ENCODE measurements around the gene SUPV3L1. TPM values are rescaled to one million over a fixed set of nuclear protein-coding genes. Genes with fewer than 3 reads are reported as not detected.
"Not testable (repeated sequence)": the region's sequence is repeated elsewhere in the genome, so short reads cannot be mapped to it uniquely, and the experiment has no call there.

The SUPV3L1 gene
- total RNA-seq: 36.8 TPM
- long read RNA-seq, transcript SUPV3L1-203 (6 exons, 2,392 nt): minor isoform, 11 of 126 reads
- long read RNA-seq, transcript SUPV3L1-201 (15 exons, 2,484 nt): major isoform, 91 of 126 reads
- long read RNA-seq, partial matches to known transcripts: 5 of 126 reads
- long read RNA-seq, other reads (novel, unspliced or antisense): 19 of 126 reads

DNA sequence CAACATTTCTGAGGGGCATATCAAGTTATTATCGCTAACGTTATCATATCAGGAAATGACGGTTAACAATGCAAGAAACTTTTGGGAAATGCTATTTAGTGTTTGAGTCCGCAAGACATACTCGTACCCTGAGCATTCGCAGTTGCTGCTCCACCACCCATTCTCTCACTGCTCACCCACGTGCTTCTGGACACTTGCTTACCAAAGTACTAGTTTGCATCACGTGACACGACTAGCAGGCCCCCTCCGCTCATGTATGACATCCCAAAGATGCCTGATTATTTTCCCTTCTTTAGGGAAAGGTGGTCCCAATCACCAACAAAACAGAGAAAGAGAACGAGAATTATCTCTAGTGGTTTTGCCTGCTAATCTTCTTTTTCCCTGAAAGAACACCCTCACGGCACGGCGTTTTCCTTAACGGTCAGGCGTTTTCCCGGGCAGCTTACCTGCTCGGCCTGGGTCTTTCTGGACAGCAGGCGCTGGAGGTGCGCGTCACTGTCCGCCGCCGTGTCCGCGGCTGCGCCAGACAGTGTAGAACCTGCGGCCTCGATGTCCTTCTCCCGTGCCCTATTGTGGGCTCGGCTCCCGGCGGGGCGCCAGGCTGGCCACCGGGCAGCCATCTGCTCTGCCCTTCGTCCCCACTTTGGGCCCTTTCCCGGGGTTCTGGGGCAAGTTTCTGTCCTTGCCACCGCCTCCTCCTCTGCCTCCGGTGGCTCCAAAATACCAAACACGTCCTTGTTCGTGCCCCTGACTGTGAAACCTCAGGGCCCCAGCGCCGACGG is at the start of gene SUPV3L1:
Gene SUPV3L1, plus strand, starts transcription at position 492 of the 782 bp plus-strand sequence. Its CDS starts 58 bp downstream, at position 550.
- DNase-seq: peak; percentile 89
- H3K9me3 ChIP-seq (replicated peaks): no peaks in the 10 kb centered on the region
- peak within 1 kb of the TSS; percentile 97 for H3K27ac ChIP-seq (replicated peaks)
- TF ChIP-seq CTCF (IDR thresholded peaks at IDR 0.05; ENCODE audit: borderline replicate concordance): no peak
- H3K27me3 ChIP-seq (ENCODE audit: low read depth): no peaks in the 10 kb centered on the region
- H3K4me1 ChIP-seq: peaks cover 45% of the 10 kb centered on the region
- intact Hi-C loops (cut with micrococcal nuclease): no loop called here
- peaks cover 7% of the 10 kb centered on the region for H3K36me3 ChIP-seq
- peak within 1 kb of the TSS; percentile 85 for H3K4me3 ChIP-seq

DNA sequence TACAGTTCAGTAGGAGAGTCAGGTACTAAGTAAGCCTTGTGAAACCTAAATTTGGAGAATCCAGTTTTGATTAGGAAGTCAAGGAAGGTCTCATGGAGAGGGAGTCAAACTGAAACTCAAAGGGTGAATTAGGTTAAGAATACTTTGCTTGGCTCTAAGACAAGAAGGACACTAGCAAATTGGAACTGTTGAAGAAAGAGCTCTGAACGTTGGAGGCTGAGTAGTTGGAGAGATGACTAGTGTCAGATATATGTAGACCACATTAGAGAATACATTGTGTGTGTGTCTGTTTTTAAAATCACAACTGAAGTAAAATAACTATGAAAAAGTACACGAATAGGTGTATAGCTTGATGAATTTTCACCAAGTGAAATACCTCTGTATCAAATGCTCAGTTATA is 49.8 kb upstream of the SUPV3L1 start:
- DNase-seq: no peak
- Histone ChIP-seq H3K36me3 (peaks cover 22% of the 10 kb centered on the region), H3K27me3 (ENCODE audit: low read depth) (no peaks in the 10 kb centered on the region), H3K9me3 (replicated peaks) (no peaks in the 10 kb centered on the region), H3K4me1 (peaks cover 43% of the 10 kb centered on the region), H3K27ac (replicated peaks) (no peak overlapping the region), H3K4me3 (no peak overlapping the region)
- intact Hi-C loops (cut with micrococcal nuclease): no loop called here
- no peak for TF ChIP-seq CTCF (IDR thresholded peaks at IDR 0.05; ENCODE audit: borderline replicate concordance)

GRCh38 chr10:69139961-69140360 is 40.1 kb upstream of the SUPV3L1 start:
- Histone ChIP-seq H3K9me3 (replicated peaks) (no peaks in the 10 kb centered on the region), H3K4me1 (no peaks in the 10 kb centered on the region), H3K4me3 (no peak overlapping the region), H3K27ac (replicated peaks) (no peak overlapping the region), H3K36me3 (peaks cover 34% of the 10 kb centered on the region), H3K27me3 (ENCODE audit: low read depth) (no peaks in the 10 kb centered on the region)
- TF ChIP-seq CTCF (IDR thresholded peaks at IDR 0.05; ENCODE audit: borderline replicate concordance): no peak
- intact Hi-C loops (cut with micrococcal nuclease): no loop called here
- no peak for DNase-seq

GRCh38 chr10:69141304-69141703 is 38.7 kb upstream of the SUPV3L1 start:
- Histone ChIP-seq H3K9me3 (replicated peaks) (no peaks in the 10 kb centered on the region), H3K27me3 (ENCODE audit: low read depth) (no peaks in the 10 kb centered on the region), H3K27ac (replicated peaks) (no peak overlapping the region), H3K4me1 (no peaks in the 10 kb centered on the region), H3K4me3 (no peak overlapping the region), H3K36me3 (peaks cover 25% of the 10 kb centered on the region)
- intact Hi-C loops (cut with micrococcal nuclease): no loop called here
- no peak for DNase-seq
- TF ChIP-seq CTCF (IDR thresholded peaks at IDR 0.05; ENCODE audit: borderline replicate concordance): no peak

DNA sequence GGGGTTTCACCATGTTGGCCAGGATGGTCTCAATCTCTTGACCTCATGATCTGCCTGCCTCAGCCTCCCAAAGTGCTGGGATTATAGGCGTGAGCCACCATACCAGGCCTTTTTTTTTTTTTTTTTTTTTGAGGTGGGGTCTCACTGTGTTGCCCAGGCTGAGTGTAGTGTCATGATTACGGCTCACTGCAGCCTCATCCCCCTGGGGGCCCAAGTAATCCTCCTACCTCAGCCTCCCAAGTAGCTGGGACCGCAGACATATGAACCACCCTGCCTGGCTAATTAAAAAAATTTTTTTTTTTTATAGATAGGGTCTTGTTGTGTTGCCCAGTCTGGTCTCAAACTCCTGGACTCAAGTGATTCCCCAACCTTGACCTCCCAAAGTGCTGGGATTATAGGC is 38.0 kb upstream of the SUPV3L1 start:
- intact Hi-C loops (cut with micrococcal nuclease): not testable (repeated sequence)

GRCh38 chr10:69142983-69143382 is 37.1 kb upstream of the SUPV3L1 start:
- Histone ChIP-seq H3K27me3 (ENCODE audit: low read depth) (no peaks in the 10 kb centered on the region), H3K4me1 (peaks cover 12% of the 10 kb centered on the region), H3K9me3 (replicated peaks) (no peaks in the 10 kb centered on the region), H3K36me3 (peaks cover 12% of the 10 kb centered on the region), H3K4me3 (no peak overlapping the region), H3K27ac (replicated peaks) (no peak overlapping the region)
- no peak for DNase-seq
- intact Hi-C loops (cut with micrococcal nuclease): no loop called here
- no peak for TF ChIP-seq CTCF (IDR thresholded peaks at IDR 0.05; ENCODE audit: borderline replicate concordance)

More for the DNA sequence above, 38.0 kb upstream of the SUPV3L1 start:
- not testable (repeated sequence) for H3K4me1 ChIP-seq; DNase-seq; H3K9me3 ChIP-seq (replicated peaks); H3K27me3 ChIP-seq (ENCODE audit: low read depth); H3K4me3 ChIP-seq; H3K27ac ChIP-seq (replicated peaks)
- peaks cover 18% of the 10 kb centered on the region for H3K36me3 ChIP-seq
